OCI-LY3 (cell line): ENCODE results near the gene ST8SIA1.

Source experiments
- EZH2phosphoT487 ChIP-seq: fragments of 200-600 bp; shearing (Covaris generic); IDR thresholded peaks from 2 replicates; pipeline ENCODE4 v1.6.1; 2018; ENCODE audit warnings: antibody characterized with exemption, mixed run types, low read depth
- TF ChIP-seq, protein P1 (sequence below): fragments of 200-600, 300-600 bp; sonication (generic); IDR thresholded peaks from 2 replicates; pipeline ENCODE4 v1.5.1; 2014; ENCODE audit warnings: antibody characterized with exemption, low read length, low read depth

DNA sequence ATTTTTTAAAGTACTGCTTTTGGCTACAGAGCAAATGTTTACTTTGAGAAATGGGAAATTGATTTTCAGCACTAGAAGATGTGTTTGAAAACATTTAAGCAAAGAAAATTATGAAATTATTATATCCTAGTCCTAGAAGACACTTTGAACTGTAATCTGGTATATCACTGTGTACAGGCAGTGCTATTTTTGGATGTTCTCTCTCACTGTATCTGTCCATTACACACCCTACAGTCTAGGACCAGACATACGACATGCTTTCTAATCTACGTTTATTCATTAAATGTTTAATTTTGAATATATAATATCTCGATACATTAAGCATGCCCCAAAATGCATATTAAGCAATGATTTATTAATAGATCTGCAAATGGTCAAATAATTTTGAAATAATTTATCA, 82.5 kb downstream of the ST8SIA1 start:
- TF ChIP-seq, protein P1, sequence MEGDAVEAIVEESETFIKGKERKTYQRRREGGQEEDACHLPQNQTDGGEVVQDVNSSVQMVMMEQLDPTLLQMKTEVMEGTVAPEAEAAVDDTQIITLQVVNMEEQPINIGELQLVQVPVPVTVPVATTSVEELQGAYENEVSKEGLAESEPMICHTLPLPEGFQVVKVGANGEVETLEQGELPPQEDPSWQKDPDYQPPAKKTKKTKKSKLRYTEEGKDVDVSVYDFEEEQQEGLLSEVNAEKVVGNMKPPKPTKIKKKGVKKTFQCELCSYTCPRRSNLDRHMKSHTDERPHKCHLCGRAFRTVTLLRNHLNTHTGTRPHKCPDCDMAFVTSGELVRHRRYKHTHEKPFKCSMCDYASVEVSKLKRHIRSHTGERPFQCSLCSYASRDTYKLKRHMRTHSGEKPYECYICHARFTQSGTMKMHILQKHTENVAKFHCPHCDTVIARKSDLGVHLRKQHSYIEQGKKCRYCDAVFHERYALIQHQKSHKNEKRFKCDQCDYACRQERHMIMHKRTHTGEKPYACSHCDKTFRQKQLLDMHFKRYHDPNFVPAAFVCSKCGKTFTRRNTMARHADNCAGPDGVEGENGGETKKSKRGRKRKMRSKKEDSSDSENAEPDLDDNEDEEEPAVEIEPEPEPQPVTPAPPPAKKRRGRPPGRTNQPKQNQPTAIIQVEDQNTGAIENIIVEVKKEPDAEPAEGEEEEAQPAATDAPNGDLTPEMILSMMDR = no peak
- no peak for TF ChIP-seq EZH2phosphoT487
